Mucosa of stomach (tissue), 1 donor: ENCODE data around the gene SVOP.

Source experiments
- H3K27me3 ChIP-seq: one replicate; pipeline ENCODE4 v1.7.0; 2013; ENCODE audit warnings: mild to moderate bottlenecking, low read length; ENCODE audit not compliant: control insufficient read depth, insufficient read depth
- H3K36me3 ChIP-seq: one replicate; pipeline ENCODE4 v1.7.0; 2013; ENCODE audit warnings: low read length; ENCODE audit not compliant: control insufficient read depth, insufficient read depth
- H3K4me1 ChIP-seq: one replicate; pipeline ENCODE4 v1.7.0; 2013; ENCODE audit warnings: mild to moderate bottlenecking, low read length; ENCODE audit not compliant: control insufficient read depth, insufficient read depth
- H3K4me3 ChIP-seq: one replicate; pipeline ENCODE4 v1.7.0; 2013; ENCODE audit warnings: low read length
- H3K9ac ChIP-seq: one replicate; pipeline ENCODE4 v1.7.0; 2013; ENCODE audit warnings: mild to moderate bottlenecking, low read length, moderate library complexity
- H3K9me3 ChIP-seq: one replicate; pipeline ENCODE4 v1.7.0; 2013; ENCODE audit warnings: mild to moderate bottlenecking, low read length, moderate library complexity; ENCODE audit not compliant: control insufficient read depth
- donor health status: Pancreatic carcinoma.

The SVOP gene

DNA sequence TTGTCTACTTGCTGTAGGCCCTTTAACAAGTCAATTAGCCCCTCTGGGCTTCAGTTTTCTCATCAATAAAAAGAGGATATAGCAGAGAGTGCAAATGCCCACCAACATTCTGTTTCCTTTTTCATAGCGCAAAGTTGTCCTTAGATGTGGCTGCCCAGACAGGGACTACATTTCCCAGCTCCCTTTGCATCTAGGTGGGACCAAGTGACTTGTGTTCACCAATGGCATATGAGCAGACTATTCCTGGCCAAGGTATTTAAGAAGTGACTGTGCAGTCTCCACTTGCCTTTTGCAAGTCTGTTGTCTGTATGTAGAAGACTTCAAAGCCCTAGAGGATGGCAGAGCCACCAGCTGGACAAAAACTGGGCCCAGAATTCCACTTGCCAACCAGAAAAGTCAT lies 81.3 kb downstream of the SVOP start:
- H3K4me3 ChIP-seq: no peak overlapping the region
- no peaks in the 10 kb centered on the region for H3K36me3 ChIP-seq
- no peaks in the 10 kb centered on the region for H3K9me3 ChIP-seq
- no peaks in the 10 kb centered on the region for H3K27me3 ChIP-seq
- H3K4me1 ChIP-seq: no peaks in the 10 kb centered on the region
- H3K9ac ChIP-seq: no peak overlapping the region

DNA sequence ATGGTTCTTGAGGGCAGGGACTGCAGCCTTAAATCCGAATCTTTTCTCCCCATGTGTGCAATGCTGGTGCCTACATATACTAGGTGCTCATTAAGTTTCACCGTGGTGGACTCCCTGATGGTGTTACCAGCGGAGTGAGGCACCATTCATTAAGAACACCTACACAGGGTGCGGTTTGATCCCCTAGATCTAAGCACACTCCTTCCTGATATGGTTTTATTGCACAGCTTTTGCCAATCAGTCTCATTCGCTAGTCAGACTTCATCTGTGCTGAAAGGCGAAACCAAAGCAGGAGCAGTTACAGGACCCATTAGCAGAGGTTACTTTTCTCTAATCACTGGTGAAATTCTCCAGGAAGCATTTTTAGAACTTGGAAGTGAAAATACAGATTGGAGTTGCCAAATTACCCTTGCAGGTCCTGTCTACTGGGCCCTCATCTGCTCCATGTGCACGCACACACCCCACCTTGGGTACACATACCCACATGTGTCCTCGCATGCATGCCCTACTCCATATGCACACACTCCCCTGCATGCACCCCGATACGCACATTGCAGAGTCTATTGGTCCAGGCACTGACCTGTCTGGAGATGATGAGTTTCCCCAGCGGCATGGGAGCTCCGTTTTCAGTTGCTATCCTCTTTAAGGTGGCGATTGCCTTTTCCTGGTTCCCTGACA lies 82.5 kb downstream of the SVOP start:
- no peaks in the 10 kb centered on the region for H3K27me3 ChIP-seq
- H3K9me3 ChIP-seq: no peaks in the 10 kb centered on the region
- H3K9ac ChIP-seq: no peak overlapping the region
- H3K36me3 ChIP-seq: no peaks in the 10 kb centered on the region
- no peak overlapping the region for H3K4me3 ChIP-seq
- no peaks in the 10 kb centered on the region for H3K4me1 ChIP-seq

DNA sequence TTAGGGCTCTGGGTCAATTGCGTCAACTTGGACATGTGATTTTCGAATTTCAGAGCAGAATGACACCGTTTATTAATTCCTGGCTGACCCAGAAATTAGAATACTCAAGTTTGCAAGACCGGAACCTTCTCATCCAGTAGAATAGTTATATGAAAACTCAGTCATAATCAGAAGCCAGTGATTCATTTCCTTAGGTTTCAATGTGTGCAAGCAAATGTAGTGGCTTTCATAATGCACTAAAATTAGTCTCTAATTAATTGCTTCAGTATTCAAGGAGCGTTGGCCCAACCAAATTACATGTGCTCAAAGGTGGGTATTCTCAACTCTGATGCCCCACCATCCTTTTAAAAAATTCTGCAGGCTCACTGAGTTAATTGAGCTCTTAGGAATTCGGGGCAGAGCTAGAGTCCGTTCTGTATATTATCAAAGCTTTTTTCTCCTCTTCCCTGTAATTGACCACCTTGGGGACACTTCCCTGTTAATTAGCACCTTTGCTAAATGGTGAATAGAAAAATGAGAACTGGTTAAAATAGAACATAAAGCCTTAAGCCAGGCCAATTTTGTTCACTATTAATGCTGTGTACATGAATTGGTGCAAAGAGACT lies 85.6 kb downstream of the SVOP start:
- H3K9ac ChIP-seq: no peak overlapping the region
- H3K36me3 ChIP-seq: no peaks in the 10 kb centered on the region
- no peaks in the 10 kb centered on the region for H3K9me3 ChIP-seq
- no peaks in the 10 kb centered on the region for H3K27me3 ChIP-seq
- H3K4me1 ChIP-seq: peaks cover 5% of the 10 kb centered on the region
- H3K4me3 ChIP-seq: no peak overlapping the region

DNA sequence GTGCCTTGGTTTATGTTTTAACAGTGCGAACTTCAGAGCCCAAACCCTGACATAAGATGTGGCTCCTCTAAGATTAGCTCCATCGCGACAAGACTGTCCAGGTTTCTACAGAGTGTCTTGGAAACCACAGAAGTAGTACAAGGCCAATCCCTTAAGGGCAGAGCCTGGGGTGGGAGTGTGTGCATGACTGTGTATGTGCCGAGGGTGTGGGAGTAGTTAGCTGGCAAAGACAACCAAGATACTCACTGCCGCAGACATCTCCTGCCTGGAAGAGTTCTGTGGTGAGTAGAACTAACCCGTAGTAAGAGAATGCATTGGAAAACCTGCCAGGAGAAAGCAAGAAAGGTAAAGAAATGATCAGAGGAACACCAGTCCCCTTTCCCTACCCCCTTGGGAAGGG lies 86.9 kb downstream of the SVOP start:
- no peak overlapping the region for H3K9ac ChIP-seq
- no peak overlapping the region for H3K4me3 ChIP-seq
- H3K9me3 ChIP-seq: no peaks in the 10 kb centered on the region
- H3K36me3 ChIP-seq: no peaks in the 10 kb centered on the region
- peaks cover 13% of the 10 kb centered on the region for H3K4me1 ChIP-seq
- H3K27me3 ChIP-seq: no peaks in the 10 kb centered on the region

DNA sequence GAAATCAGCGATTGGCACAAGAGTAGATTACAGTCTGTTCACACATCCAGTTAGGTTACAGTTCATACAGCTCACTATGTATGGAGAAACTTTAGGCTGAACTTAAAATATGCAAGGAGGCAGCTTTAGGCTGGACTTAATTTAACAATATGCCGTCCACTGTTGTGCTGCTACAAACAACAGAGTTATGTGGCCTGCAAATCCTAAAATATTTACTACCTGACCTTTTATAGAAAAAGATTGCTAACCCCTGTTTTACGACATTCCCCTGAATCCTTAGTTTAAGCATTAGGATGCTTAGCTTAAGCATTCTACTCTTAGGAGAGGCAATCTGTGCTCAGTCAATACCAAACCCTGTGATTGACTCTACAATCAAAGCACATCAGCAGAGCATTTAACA lies 90.1 kb downstream of the SVOP start:
- Histone ChIP-seq H3K9me3 (no peaks in the 10 kb centered on the region), H3K9ac (no peak overlapping the region), H3K4me1 (peaks cover 13% of the 10 kb centered on the region), H3K4me3 (no peak overlapping the region), H3K27me3 (no peaks in the 10 kb centered on the region), H3K36me3 (no peaks in the 10 kb centered on the region)

DNA sequence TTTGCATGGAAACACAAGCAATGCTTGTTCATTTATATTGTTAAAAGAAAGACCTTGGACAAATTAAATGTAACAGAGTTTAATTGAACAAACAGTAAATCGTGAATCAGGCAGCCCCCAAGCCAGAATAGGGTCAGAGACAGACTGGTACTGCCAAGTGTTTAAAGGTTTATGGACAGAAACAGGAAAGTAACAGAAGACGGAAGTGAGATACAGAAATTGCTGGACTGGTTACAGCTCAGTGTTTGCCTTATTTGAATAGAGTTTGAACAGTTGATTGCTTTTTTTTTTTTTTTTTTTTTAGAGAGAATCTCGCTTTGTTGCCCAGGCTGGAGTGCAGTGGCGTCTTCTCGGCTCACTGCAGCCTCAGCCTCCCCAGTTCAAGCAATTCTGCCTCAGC lies 90.7 kb downstream of the SVOP start:
- peaks cover 13% of the 10 kb centered on the region for H3K4me1 ChIP-seq
- H3K9ac ChIP-seq: no peak overlapping the region
- no peaks in the 10 kb centered on the region for H3K36me3 ChIP-seq
- no peaks in the 10 kb centered on the region for H3K27me3 ChIP-seq
- no peaks in the 10 kb centered on the region for H3K9me3 ChIP-seq
- H3K4me3 ChIP-seq: no peak overlapping the region

DNA sequence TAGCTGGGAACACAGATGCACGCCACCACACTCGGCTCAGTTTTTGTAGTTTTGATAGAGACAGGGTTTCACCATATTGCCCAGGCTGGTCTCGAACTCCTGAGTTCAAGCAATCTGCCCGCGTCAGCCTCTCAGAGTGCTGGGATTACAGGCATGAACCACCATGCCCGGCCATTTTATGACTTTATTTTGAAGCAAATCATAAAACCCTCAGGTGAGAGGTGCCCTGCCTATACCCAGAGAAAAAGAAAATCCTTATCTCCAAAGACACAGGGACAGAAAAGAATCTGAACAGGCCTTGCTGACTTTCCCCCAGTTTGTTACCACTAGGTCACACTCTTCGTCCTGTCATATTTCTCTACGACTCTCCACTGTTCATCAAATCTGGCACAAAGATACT lies 92.2 kb downstream of the SVOP start:
- H3K9me3 ChIP-seq: no peaks in the 10 kb centered on the region
- H3K4me3 ChIP-seq: no peak overlapping the region
- H3K4me1 ChIP-seq: peaks cover 13% of the 10 kb centered on the region
- no peaks in the 10 kb centered on the region for H3K27me3 ChIP-seq
- H3K9ac ChIP-seq: no peak overlapping the region
- H3K36me3 ChIP-seq: no peaks in the 10 kb centered on the region

DNA sequence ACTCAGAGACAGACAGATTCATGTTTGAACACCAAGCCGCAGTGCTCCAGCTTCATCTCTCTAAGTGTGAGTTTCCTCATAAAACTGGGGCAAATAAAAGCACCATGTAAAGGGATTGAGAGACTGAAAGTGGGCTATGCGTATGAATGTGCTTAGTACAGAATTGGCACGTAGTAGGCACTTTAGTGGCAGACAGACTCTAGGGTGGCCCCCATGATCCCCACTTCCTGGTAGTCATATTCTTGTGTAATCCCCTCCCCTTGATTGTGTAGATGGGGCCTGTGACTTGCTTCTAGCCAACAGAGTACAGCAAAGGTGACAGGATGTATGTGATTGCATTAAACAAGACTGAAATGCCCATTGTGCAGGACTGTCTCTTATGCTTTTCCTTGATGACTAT lies 98.0 kb downstream of the SVOP start:
- Histone ChIP-seq H3K27me3 (no peaks in the 10 kb centered on the region), H3K36me3 (no peaks in the 10 kb centered on the region), H3K4me1 (peaks cover 12% of the 10 kb centered on the region), H3K9me3 (peaks cover 5% of the 10 kb centered on the region), H3K9ac (no peak overlapping the region), H3K4me3 (no peak overlapping the region)

DNA sequence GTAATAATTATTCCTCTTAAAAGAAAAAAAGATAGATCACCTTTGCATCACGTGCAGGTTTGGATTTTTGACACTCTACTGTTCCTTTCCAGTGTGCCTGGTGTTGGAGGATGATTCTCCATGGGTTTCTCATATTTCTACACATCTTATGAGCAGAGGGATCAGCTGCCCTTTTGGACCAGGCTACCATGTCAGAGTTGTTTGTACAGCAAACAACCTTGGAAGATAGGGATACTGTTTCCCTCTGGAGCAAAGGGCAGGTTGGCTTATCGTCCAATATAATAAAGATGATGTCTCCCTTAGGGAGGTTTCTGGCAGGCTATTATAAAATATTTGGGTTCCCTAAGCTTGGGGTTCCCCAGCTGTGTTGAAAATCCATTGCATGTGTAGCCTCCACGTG lies 98.9 kb downstream of the SVOP start:
- no peaks in the 10 kb centered on the region for H3K36me3 ChIP-seq
- no peak overlapping the region for H3K4me3 ChIP-seq
- H3K27me3 ChIP-seq: no peaks in the 10 kb centered on the region
- peaks cover 12% of the 10 kb centered on the region for H3K4me1 ChIP-seq
- H3K9me3 ChIP-seq: peaks cover 5% of the 10 kb centered on the region
- no peak overlapping the region for H3K9ac ChIP-seq

DNA sequence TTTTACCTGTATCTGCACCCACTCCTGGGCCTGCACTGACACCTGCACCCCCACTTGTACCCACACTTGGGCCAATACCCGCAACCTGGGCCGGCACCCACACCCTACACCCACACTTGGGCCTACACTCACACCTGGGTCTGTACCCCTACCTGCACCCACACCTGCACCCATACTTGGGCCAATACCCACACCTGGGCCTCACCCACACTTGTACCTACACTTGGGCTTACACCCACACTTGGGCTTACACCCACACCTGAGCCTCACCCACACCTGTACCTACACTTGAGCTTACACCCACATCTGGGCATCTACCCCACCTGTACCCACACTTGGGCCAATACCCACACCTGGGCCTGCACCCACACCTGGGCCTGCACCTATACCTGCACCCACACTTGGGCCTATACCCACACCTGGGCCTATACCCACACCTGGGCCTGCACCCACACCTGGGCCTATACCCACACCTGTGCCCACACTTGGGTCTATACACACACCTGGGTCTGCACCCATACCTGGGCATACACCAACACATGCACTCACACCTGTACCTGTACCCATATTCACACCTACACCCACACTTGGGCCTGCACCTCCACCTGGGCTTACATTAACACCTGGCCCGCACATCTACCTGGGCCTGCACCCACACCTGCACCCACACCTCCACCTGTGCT lies 101.8 kb downstream of the SVOP start:
- Histone ChIP-seq H3K9me3 (peaks cover 5% of the 10 kb centered on the region), H3K4me3 (no peak overlapping the region), H3K4me1 (peaks cover 12% of the 10 kb centered on the region), H3K27me3 (no peaks in the 10 kb centered on the region), H3K36me3 (no peaks in the 10 kb centered on the region), H3K9ac (no peak overlapping the region)

DNA sequence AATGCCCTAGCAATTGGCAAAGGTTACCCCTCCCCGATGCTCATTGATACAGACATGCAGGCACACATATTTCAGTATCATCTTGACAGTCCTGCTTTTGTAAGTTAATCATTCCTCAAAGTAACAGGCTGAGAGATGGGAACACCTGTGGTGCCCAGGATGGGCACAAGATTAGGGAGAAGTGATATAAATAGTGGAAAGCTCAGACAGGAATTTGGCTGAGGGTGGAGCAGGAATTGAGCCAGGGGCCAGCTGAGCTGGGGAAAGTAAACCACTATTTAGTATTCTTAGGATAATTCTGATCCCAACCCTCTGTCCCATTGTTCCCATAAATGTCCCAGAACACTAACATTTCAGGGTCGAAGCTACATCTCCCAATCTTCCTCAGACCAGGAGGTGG lies 102.7 kb downstream of the SVOP start:
- no peak overlapping the region for H3K4me3 ChIP-seq
- peaks cover 5% of the 10 kb centered on the region for H3K9me3 ChIP-seq
- no peak overlapping the region for H3K9ac ChIP-seq
- H3K27me3 ChIP-seq: no peaks in the 10 kb centered on the region
- H3K36me3 ChIP-seq: no peaks in the 10 kb centered on the region
- H3K4me1 ChIP-seq: peaks cover 12% of the 10 kb centered on the region

DNA sequence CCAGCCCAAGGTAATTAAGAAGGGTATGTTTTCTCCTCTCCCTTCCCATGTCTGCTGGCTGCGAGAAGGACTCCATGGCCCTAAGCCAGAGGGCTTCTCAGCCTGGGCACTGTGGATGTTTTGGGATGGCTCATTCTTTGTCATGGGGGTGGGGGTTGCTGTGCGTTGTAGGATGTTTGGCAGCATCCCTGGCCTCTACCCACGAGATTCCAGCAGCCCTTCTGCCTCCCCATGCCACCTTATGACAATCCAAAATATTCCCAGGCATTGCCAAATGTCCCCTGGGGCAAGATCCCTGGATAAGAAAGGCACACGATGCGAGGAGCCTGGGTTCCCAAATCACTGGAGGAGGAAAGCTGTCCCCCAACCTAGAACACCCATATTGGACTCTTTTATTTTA lies 104.5 kb downstream of the SVOP start:
- Histone ChIP-seq H3K36me3 (no peaks in the 10 kb centered on the region), H3K9me3 (no peaks in the 10 kb centered on the region)

More for the DNA sequence above, 104.5 kb downstream of the SVOP start:
- no peak overlapping the region for H3K9ac ChIP-seq
- H3K27me3 ChIP-seq: no peaks in the 10 kb centered on the region
- no peaks in the 10 kb centered on the region for H3K4me1 ChIP-seq
- no peak overlapping the region for H3K4me3 ChIP-seq
